SK-N-SH treated with all-trans-retinoic acid at 6 μM for 48 hours (cell line): ENCODE results near the gene CNGA3.

ENCODE experiments used
- ATAC-seq: fragments of 200-7000 bp; cut with Tn5 transposase; 3 replicates; pipeline ENCODE4 v1.9.1; 2020; ENCODE audit warnings: mild to moderate bottlenecking, moderate library complexity
- ARNTL ChIP-seq: fragments of 450-650 bp; formaldehyde crosslinking; IDR thresholded peaks from 2 replicates; pipeline ENCODE4 v1.5.0; 2020; ENCODE audit warnings: low read depth, mild to moderate bottlenecking, moderate library complexity, borderline replicate concordance
- BACH2 ChIP-seq: fragments of 250-450 bp; sonication (Bioruptor Pico); IDR thresholded peaks from 2 replicates; pipeline ENCODE4 v1.9.0; 2021; ENCODE audit warnings: mild to moderate bottlenecking, borderline replicate concordance
- CSDC2 ChIP-seq: fragments of 250-450 bp; sonication (Bioruptor Pico); IDR thresholded peaks from 2 replicates; pipeline ENCODE4 v1.5.0; 2020; ENCODE audit warnings: mild to moderate bottlenecking, moderate library complexity
- ESRRG ChIP-seq: fragments of 250-450 bp; sonication (Bioruptor Pico); IDR thresholded peaks from 2 replicates; pipeline ENCODE4 v1.6.1; 2021; ENCODE audit warnings: mild to moderate bottlenecking
- GLIS3 ChIP-seq: fragments of 250-450 bp; sonication (Bioruptor Pico); IDR thresholded peaks from 2 replicates; pipeline ENCODE4 v1.5.0; 2020; ENCODE audit warnings: mild to moderate bottlenecking, moderate library complexity
- ISL1 ChIP-seq: fragments of 250-450 bp; sonication (Bioruptor Pico); IDR thresholded peaks from 2 replicates; pipeline ENCODE4 v2.1.2; 2022; ENCODE audit warnings: mild to moderate bottlenecking, moderate library complexity
- OSR1 ChIP-seq: fragments of 250-450 bp; sonication (Bioruptor Pico); IDR thresholded peaks from 2 replicates; pipeline ENCODE4 v1.8.0; 2022; ENCODE audit warnings: moderate library complexity, mild to moderate bottlenecking, inconsistent platforms
- PPARA ChIP-seq: fragments of 250-450 bp; sonication (Bioruptor Pico); IDR thresholded peaks from 2 replicates; pipeline ENCODE4 v1.5.0; 2020; ENCODE audit warnings: mild to moderate bottlenecking, borderline replicate concordance
- RARB ChIP-seq: fragments of 250-450 bp; sonication (Bioruptor Pico); IDR thresholded peaks from 2 replicates; pipeline ENCODE4 v1.8.0; 2021; ENCODE audit warnings: mild to moderate bottlenecking, moderate library complexity
- SNAI2 ChIP-seq: fragments of 250-450 bp; sonication (Bioruptor Pico); IDR thresholded peaks from 2 replicates; pipeline ENCODE4 v1.5.0; 2020; ENCODE audit warnings: mild to moderate bottlenecking, moderate library complexity
- TCF4 ChIP-seq: fragments of 250-450 bp; sonication (Bioruptor Pico); IDR thresholded peaks from 2 replicates; pipeline ENCODE4 v1.8.0; 2021; ENCODE audit warnings: mild to moderate bottlenecking, moderate library complexity, borderline replicate concordance
- TOX ChIP-seq: fragments of 250-450 bp; sonication (Bioruptor Pico); IDR thresholded peaks from 2 replicates; pipeline ENCODE4 v1.8.0; 2021; ENCODE audit warnings: mild to moderate bottlenecking, moderate library complexity, borderline replicate concordance
- ZFP3 ChIP-seq: fragments of 250-450 bp; sonication (Bioruptor Pico); IDR thresholded peaks from 2 replicates; pipeline ENCODE4 v1.5.0; 2020; ENCODE audit warnings: mild to moderate bottlenecking, moderate library complexity
- ZFP30 ChIP-seq: fragments of 450-650 bp; formaldehyde crosslinking; IDR thresholded peaks from 2 replicates; pipeline ENCODE4 v1.5.0; 2022; ENCODE audit warnings: mild to moderate bottlenecking, moderate library complexity
- ZNF565 ChIP-seq: fragments of 450-650 bp; formaldehyde crosslinking; conservative IDR thresholded peaks from 2 replicates; pipeline ENCODE4 v1.5.0; 2020; ENCODE audit warnings: low read depth, mild to moderate bottlenecking, moderate library complexity
- ZNF70 ChIP-seq: fragments of 450-650 bp; formaldehyde crosslinking; IDR thresholded peaks from 2 replicates; pipeline ENCODE4 v1.5.0; 2020; ENCODE audit warnings: mild to moderate bottlenecking, moderate library complexity
- ZNF8 ChIP-seq: fragments of 450-650 bp; formaldehyde crosslinking; IDR thresholded peaks from 2 replicates; pipeline ENCODE4 v1.5.0; 2020; ENCODE audit warnings: mild to moderate bottlenecking, moderate library complexity
- TF ChIP-seq, protein P1 (sequence below): fragments of 250-450 bp; sonication (Bioruptor Pico); IDR thresholded peaks from 2 replicates; pipeline ENCODE4 v1.5.1; 2021; ENCODE audit warnings: mild to moderate bottlenecking, moderate library complexity
- TF ChIP-seq, protein P2 (sequence below): fragments of 250-450 bp; sonication (Bioruptor Pico); IDR thresholded peaks from 2 replicates; pipeline ENCODE4 v1.5.1; 2020; ENCODE audit warnings: low read depth, mild to moderate bottlenecking, moderate library complexity
- TF ChIP-seq, protein P3 (sequence below): fragments of 250-450 bp; sonication (Bioruptor Pico); IDR thresholded peaks from 2 replicates; pipeline ENCODE4 v1.5.0; 2020; ENCODE audit warnings: mild to moderate bottlenecking, moderate library complexity
- TF ChIP-seq, protein P4 (sequence below): fragments of 250-450 bp; sonication (Bioruptor Pico); IDR thresholded peaks from 2 replicates; pipeline ENCODE4 v1.8.0; 2021; ENCODE audit warnings: low read depth, mild to moderate bottlenecking, moderate library complexity, borderline replicate concordance
- TF ChIP-seq, protein P5 (sequence below): fragments of 250-450 bp; sonication (Bioruptor Pico); IDR thresholded peaks from 2 replicates; pipeline ENCODE4 v1.8.0; 2020; ENCODE audit warnings: mild to moderate bottlenecking, moderate library complexity, borderline replicate concordance

Gene CNGA3

DNA sequence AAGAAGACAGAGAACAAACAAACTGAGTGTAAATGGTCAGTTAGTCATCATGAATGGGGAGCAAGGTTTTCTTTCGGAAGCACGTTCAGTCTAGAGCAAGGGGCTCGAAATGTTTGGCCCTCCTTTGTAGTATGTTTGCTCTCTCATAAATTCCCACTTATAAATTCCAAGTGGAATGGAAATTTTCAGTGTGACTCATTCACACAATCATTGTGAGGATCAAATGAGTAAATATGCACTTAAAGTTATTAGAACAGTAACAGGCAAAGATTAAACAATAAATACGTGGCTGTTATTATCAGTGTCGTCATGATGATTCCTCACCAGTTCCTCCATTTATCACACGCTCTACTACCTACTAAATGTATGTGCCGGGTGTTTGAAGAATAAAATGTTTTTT, 10.5 kb downstream of the CNGA3 start:
- no peak for ATAC-seq
- TF ChIP-seq ARNTL, result no peak
- no peak for TF ChIP-seq ZNF8 (CRISPR knock-in tag)
- TF ChIP-seq SNAI2, result no peak
- no peak for TF ChIP-seq ZFP30
- no peak for TF ChIP-seq OSR1
- TF ChIP-seq, protein P1, sequence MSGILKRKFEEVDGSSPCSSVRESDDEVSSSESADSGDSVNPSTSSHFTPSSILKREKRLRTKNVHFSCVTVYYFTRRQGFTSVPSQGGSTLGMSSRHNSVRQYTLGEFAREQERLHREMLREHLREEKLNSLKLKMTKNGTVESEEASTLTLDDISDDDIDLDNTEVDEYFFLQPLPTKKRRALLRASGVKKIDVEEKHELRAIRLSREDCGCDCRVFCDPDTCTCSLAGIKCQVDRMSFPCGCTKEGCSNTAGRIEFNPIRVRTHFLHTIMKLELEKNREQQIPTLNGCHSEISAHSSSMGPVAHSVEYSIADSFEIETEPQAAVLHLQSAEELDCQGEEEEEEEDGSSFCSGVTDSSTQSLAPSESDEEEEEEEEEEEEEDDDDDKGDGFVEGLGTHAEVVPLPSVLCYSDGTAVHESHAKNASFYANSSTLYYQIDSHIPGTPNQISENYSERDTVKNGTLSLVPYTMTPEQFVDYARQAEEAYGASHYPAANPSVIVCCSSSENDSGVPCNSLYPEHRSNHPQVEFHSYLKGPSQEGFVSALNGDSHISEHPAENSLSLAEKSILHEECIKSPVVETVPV (CRISPR knock-in tag), result no peak
- no peak for TF ChIP-seq ZNF565 (CRISPR knock-in tag)
- no peak for TF ChIP-seq GLIS3
- TF ChIP-seq ESRRG, result no peak
- TF ChIP-seq ZNF70 (CRISPR knock-in tag), result no peak
- TF ChIP-seq BACH2, result no peak
- TF ChIP-seq PPARA (CRISPR knock-in tag), result no peak
- TF ChIP-seq, protein P2, sequence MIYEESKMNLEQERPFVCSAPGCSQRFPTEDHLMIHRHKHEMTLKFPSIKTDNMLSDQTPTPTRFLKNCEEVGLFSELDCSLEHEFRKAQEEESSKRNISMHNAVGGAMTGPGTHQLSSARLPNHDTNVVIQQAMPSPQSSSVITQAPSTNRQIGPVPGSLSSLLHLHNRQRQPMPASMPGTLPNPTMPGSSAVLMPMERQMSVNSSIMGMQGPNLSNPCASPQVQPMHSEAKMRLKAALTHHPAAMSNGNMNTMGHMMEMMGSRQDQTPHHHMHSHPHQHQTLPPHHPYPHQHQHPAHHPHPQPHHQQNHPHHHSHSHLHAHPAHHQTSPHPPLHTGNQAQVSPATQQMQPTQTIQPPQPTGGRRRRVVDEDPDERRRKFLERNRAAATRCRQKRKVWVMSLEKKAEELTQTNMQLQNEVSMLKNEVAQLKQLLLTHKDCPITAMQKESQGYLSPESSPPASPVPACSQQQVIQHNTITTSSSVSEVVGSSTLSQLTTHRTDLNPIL (CRISPR knock-in tag), result no peak
- no peak for TF ChIP-seq RARB (CRISPR knock-in tag)
- TF ChIP-seq, protein P3, sequence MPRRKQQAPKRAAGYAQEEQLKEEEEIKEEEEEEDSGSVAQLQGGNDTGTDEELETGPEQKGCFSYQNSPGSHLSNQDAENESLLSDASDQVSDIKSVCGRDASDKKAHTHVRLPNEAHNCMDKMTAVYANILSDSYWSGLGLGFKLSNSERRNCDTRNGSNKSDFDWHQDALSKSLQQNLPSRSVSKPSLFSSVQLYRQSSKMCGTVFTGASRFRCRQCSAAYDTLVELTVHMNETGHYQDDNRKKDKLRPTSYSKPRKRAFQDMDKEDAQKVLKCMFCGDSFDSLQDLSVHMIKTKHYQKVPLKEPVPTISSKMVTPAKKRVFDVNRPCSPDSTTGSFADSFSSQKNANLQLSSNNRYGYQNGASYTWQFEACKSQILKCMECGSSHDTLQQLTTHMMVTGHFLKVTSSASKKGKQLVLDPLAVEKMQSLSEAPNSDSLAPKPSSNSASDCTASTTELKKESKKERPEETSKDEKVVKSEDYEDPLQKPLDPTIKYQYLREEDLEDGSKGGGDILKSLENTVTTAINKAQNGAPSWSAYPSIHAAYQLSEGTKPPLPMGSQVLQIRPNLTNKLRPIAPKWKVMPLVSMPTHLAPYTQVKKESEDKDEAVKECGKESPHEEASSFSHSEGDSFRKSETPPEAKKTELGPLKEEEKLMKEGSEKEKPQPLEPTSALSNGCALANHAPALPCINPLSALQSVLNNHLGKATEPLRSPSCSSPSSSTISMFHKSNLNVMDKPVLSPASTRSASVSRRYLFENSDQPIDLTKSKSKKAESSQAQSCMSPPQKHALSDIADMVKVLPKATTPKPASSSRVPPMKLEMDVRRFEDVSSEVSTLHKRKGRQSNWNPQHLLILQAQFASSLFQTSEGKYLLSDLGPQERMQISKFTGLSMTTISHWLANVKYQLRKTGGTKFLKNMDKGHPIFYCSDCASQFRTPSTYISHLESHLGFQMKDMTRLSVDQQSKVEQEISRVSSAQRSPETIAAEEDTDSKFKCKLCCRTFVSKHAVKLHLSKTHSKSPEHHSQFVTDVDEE, result no peak
- no peak for TF ChIP-seq TOX (CRISPR knock-in tag)
- no peak for TF ChIP-seq TCF4 (CRISPR knock-in tag)
- no peak for TF ChIP-seq ISL1 (CRISPR knock-in tag)

DNA sequence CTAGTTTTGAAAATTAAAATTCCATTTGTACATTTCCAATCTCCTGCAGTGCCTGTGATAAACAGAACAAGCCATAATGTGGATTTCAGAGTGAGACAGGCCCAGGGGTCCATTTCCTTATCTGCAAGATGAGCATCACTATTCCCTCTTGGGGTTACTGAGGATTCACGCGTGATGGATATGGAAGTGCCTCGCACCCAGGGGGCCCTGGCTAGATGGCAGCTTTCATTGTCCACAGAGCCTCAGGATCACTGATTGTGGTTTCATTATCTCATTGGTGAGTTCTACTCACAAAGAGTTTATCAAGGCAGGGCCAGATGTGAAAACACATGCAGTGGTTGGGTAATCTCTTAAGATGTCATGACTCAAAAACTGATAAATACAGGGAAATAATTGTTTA, 11.6 kb downstream of the CNGA3 start:
- TF ChIP-seq TOX (CRISPR knock-in tag) (no peak), ESRRG (no peak), CSDC2 (CRISPR knock-in tag) (no peak), ARNTL (no peak), BACH2 (no peak), SNAI2 (no peak), ZNF8 (CRISPR knock-in tag) (no peak), OSR1 (no peak), ZFP3 (no peak), PPARA (CRISPR knock-in tag) (no peak), ZNF565 (CRISPR knock-in tag) (no peak), TCF4 (CRISPR knock-in tag) (no peak), RARB (CRISPR knock-in tag) (no peak), ZFP30 (no peak), ISL1 (CRISPR knock-in tag) (no peak)
- ATAC-seq, result no peak

DNA sequence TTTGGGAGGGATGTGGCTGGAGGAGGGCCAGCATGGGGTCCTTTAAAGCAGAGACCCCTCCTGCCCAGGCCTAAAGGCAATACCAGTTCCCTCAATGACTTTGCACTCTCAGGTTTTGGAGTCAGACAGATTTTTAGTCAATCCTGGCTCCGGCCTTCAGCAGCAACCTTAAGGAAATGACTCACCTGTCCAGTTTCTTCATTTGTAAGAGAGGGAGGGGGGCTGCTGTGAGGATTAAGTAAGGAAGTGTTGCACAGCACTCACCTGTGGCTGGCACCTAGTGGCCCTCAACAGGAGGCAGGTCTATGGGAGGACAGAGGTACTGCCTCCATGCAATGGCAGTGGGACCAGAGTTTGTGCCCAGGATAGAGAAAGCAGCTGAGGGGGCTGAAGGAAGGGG, 13.7 kb downstream of the CNGA3 start:
- ATAC-seq, result no peak
- TF ChIP-seq OSR1 (no peak), GLIS3 (no peak), ZNF70 (CRISPR knock-in tag) (no peak), ZFP3 (no peak), PPARA (CRISPR knock-in tag) (no peak), ESRRG (no peak), ARNTL (no peak), SNAI2 (no peak), BACH2 (no peak), CSDC2 (CRISPR knock-in tag) (no peak), ZNF8 (CRISPR knock-in tag) (no peak), ISL1 (CRISPR knock-in tag) (no peak), ZFP30 (no peak), ZNF565 (CRISPR knock-in tag) (no peak), RARB (CRISPR knock-in tag) (no peak), TCF4 (CRISPR knock-in tag) (no peak), TOX (CRISPR knock-in tag) (no peak)
- TF ChIP-seq, protein P4, sequence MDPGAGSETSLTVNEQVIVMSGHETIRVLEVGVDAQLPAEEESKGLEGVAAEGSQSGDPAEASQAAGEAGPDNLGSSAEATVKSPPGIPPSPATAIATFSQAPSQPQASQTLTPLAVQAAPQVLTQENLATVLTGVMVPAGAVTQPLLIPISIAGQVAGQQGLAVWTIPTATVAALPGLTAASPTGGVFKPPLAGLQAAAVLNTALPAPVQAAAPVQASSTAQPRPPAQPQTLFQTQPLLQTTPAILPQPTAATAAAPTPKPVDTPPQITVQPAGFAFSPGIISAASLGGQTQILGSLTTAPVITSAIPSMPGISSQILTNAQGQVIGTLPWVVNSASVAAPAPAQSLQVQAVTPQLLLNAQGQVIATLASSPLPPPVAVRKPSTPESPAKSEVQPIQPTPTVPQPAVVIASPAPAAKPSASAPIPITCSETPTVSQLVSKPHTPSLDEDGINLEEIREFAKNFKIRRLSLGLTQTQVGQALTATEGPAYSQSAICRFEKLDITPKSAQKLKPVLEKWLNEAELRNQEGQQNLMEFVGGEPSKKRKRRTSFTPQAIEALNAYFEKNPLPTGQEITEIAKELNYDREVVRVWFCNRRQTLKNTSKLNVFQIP, result no peak
- TF ChIP-seq, protein P5, sequence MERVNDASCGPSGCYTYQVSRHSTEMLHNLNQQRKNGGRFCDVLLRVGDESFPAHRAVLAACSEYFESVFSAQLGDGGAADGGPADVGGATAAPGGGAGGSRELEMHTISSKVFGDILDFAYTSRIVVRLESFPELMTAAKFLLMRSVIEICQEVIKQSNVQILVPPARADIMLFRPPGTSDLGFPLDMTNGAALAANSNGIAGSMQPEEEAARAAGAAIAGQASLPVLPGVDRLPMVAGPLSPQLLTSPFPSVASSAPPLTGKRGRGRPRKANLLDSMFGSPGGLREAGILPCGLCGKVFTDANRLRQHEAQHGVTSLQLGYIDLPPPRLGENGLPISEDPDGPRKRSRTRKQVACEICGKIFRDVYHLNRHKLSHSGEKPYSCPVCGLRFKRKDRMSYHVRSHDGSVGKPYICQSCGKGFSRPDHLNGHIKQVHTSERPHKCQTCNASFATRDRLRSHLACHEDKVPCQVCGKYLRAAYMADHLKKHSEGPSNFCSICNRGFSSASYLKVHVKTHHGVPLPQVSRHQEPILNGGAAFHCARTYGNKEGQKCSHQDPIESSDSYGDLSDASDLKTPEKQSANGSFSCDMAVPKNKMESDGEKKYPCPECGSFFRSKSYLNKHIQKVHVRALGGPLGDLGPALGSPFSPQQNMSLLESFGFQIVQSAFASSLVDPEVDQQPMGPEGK (CRISPR knock-in tag), result no peak
- TF ChIP-seq, protein P1 (CRISPR knock-in tag), result no peak
